GM21390 (cell line): ENCODE measurements around the gene NCK1.
A peak's percentile ranks its signal among the peaks of the same experiment; 100 is the strongest.
"Not testable (repeated sequence)": the region's sequence is repeated elsewhere in the genome, so short reads cannot be mapped to it uniquely, and the experiment has no call there.

Experiments used
- ATAC-seq: cut with Tn5 transposase; IDR thresholded peaks from one replicate; pipeline ENCODE4 v1.9.1; 2021; ENCODE audit not compliant: unreplicated experiment

Gene NCK1

GRCh38 chr3:136862617-136863322 lies 762 bp downstream of the NCK1 start:
- ATAC-seq, result peak; percentile 13

GRCh38 chr3:136869282-136869681 lies 7.3 kb downstream of the NCK1 start:
- ATAC-seq, result no peak

GRCh38 chr3:136872258-136872657 lies 10.2 kb downstream of the NCK1 start:
- ATAC-seq, result not testable (repeated sequence)

GRCh38 chr3:136879510-136879909 lies 17.5 kb downstream of the NCK1 start:
- ATAC-seq, result not testable (repeated sequence)

GRCh38 chr3:136882571-136882970 lies 20.6 kb downstream of the NCK1 start:
- ATAC-seq, result no peak

GRCh38 chr3:136883967-136884720 lies 22.1 kb downstream of the NCK1 start:
- ATAC-seq, result no peak

GRCh38 chr3:136885357-136886213 lies 23.6 kb downstream of the NCK1 start:
- ATAC-seq, result peak; percentile 53

- no peak for ATAC-seq
Measured at GRCh38 chr3:136889947-136890346, 27.9 kb downstream of the NCK1 start.

GRCh38 chr3:136891934-136892855 lies 30.2 kb downstream of the NCK1 start:
- ATAC-seq, result no peak

- ATAC-seq, result no peak
Measured at GRCh38 chr3:136893848-136894443, 31.9 kb downstream of the NCK1 start.

GRCh38 chr3:136897171-136897570 lies 35.2 kb downstream of the NCK1 start:
- ATAC-seq, result not testable (repeated sequence)

GRCh38 chr3:136898549-136898948 lies 36.5 kb downstream of the NCK1 start:
- no peak for ATAC-seq

- no peak for ATAC-seq
Measured at GRCh38 chr3:136898954-136899353, 36.9 kb downstream of the NCK1 start.

GRCh38 chr3:136899622-136900158 lies 37.7 kb downstream of the NCK1 start:
- ATAC-seq, result no peak

- ATAC-seq, result not testable (repeated sequence)
Measured at GRCh38 chr3:136900694-136901093, 38.7 kb downstream of the NCK1 start.

GRCh38 chr3:136901391-136901790 lies 39.4 kb downstream of the NCK1 start:
- ATAC-seq, result no peak

GRCh38 chr3:136902530-136902929 lies 40.5 kb downstream of the NCK1 start:
- not testable (repeated sequence) for ATAC-seq

GRCh38 chr3:136903899-136904298 lies 41.9 kb downstream of the NCK1 start:
- no peak for ATAC-seq

- ATAC-seq, result no peak
Measured at GRCh38 chr3:136904746-136905145, 42.7 kb downstream of the NCK1 start.

GRCh38 chr3:136905549-136905948 lies 43.5 kb downstream of the NCK1 start:
- ATAC-seq, result no peak
